ENCODE measurements around the gene FCHSD1.
"Not testable (repeated sequence)": the region's sequence is repeated elsewhere in the genome, so short reads cannot be mapped to it uniquely, and the experiment has no call there.

FCHSD1 gene

DNA sequence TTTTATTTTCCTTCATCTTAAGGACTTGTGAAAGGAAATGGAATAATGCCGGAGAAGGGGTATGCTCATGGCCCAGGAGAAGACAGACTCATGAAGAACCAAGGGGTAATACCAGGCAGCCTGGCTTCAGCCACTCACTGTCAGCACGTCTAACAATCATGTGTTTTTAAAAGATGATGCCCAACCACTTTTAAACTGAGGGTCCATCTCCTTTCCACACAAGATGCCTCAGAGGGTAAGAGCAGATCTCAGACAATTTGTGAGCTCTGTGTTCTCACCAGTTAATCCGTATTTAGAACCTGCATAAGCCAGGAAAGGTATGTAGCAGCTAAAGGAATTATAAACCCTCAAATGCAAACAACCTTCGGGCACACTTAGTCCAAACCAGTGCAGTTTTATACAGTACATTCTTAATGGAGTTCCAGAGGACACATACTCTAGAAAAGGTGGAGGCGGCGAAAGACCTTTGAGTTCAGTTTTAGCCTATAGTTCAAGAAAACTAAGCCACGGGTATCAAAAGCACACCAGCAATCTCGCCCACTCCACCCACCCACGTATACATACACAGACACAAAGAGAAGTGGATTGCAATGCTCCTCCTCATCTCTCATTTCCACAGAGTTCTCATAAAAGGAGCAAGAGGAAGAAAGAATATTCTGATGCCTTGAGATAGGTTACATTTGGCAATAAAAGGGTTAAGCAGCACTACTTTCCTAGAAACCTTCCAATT is 35.1 kb downstream of the FCHSD1 start:
- no peak for DNase-seq

DNA sequence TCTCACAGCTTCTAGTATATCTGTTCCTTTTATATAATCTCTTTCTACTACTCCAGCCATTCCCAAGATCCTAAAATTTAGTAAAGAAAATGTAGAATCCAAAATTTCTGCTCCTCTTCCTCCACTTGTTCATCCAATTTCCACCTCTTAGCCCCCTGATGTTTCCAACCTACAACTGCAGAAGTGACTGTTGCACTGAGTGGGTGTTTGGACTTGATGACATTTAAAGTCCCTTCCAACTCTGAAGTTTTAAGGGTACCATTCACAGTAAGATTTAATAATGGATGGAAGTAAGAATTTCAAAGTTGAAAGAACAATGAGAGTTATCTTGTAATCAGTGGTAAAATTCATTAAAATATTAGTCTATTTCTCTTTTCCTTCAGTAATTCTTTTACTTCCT is 37.9 kb downstream of the FCHSD1 start:
- no peak for DNase-seq

DNA sequence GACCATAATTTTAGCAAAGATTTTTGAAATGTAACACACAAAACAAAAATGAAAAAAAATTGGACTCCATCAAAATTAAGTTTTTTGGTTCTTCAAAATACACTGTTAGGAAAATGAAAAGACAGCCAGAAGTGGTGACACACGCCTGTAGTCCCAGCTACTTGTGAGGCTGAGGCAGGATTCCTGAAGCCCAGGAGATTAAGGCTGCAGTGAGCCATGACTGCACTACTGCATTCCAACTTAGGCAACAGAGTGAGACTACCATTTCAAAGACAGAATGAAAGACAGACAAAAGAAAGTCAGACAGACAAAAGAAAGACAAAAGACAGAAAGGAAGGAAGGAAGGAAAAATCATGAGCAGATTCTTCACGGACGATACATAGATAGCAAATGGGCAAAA is 39.9 kb downstream of the FCHSD1 start:
- no peak for DNase-seq

DNA sequence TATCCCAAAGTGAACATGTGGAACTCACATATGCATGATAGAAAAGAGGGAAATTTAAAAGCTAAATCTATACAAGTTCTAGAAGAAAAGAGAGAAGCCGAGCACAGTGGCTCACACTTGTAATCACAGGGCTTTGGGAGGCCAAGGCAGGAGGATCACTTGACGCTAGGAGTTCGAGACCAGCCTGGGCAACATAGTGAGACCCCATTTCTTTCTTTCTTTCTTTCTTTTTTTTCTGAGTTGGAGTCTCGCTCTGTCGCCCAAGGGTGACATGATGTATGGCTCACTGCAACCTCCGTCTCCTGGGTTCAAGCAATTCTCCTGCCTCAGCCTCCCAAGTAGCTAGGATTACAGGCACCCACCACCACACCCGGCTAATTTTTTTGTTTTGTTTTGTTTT is 41.3 kb downstream of the FCHSD1 start:
- not testable (repeated sequence) for DNase-seq

DNA sequence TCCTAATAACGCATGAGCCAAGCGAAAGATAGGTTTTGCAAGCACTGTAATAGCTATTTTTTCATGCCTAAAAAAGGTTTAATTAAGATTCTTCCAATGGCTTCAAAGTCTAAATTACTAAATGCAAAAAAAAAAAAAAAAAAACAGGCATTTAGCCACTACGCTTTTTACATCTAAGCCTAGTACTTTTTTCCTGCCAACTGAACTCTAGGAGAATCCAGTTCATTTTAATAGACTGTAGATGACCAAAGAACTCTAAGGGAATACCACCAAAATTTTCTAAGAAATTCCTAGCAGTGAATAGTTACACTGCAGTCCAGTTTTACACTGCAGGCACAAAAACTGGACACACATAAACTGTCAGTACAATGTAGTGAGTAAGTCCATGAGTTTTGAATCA is 42.2 kb downstream of the FCHSD1 start:
- no peak for DNase-seq

DNA sequence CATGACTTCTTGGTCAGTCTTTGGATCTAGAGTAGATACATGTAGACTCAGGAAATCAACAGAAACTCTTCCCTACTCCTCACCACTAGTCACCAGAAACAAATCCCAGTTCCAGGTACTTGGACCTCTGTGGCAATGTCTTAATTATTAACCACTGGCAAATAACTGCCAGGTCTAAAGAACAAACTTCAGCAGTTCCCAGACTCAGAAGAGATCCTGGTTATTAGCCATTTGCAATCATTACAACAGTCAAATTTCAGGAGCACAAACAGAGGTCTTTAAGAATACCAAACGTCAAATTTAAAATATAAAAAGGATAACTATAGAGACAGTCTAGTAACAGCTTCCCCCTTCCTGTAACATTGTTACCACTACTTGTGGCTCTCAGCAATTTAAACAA is 42.7 kb downstream of the FCHSD1 start:
- no peak for DNase-seq

DNA sequence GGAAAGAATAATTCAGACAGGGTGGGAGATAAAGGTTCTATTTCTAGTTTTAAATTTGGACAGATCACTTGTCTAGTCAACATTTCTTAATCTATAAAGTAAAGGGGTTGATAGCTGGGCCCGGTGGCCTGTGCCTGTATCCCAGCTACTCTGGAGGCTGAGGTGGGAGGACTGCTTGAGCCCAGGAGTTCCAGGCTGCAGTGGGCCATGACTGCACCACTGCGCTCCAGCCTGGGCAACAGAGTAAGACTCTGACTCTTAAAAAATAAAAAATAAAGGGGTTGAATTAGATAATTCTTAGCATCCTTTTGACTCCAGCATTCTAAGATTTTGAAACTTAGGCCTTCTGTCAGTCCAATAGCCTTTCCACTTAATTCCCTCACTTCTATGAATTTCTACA is 43.2 kb downstream of the FCHSD1 start:
- DNase-seq: no peak

DNA sequence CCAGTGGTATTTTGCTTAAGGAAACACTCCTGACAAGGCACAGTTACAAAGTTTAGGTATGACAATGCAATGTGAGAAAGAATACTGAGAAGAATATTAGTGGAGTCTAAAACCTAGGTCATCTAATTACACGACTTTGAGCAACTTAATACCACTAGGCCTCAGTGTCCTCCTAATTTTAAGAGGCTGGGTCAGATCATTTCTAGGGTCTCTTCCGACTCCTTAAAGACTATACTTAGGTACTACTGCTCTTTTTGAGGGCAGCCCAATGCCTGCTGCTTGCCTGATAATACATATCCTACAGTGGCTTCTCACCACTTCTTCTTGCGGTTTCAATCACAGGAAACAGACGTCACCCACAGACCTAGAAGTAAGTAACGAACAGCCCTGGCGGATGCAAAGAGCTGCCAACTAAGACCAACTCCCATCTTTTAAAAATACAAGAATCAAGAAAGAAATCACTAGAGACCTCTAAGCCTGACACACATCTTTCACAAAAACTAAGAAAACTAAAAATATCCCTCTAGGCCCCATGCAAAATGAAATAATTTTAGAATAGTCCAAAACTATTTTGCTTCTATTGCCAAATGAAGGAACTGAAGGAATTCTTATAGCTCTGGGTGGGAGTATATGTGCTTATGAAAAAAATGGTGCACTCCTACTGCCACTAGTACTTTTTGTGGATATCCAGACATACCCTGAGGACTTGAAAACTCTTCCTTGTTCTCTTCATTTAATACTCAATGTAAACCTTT is 45.5 kb downstream of the FCHSD1 start:
- peak; percentile 86 for DNase-seq

DNA sequence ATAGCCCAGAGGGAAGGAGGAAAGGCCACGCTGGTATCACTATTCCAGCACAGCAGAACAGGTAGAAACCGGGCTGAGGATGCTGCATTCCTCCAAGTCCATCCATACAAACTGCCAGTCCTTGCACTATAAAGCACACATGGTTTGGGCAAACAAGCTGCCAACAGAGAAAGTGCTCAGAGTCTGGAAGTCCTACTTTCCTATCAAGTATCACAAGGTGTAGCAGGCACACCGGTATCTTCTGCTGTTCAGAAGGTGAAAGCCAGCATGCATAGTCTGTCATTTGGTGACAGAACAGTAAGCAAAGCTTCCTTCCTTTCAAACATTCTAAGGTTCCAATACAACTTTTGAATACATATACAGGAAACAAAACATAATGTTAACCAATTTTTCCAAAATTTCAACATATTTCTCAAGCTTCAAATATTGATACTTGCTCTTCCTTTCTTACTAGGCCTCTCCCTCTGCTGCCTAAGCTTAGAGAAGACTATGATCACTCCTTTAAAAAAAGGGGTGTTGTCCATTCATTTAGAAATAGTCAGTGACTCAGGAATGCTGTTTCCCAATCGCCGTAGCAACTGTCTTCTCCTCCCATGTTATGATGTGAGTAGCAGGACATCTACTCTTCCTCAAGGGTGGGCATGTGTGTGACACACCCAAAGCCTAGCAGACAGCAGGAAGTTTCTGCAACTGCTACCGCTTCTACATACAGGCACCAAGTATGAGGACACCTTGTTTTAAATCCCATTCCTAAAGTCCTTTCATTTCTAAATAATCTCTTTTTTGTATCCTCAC is 47.1 kb downstream of the FCHSD1 start:
- no peak for DNase-seq

DNA sequence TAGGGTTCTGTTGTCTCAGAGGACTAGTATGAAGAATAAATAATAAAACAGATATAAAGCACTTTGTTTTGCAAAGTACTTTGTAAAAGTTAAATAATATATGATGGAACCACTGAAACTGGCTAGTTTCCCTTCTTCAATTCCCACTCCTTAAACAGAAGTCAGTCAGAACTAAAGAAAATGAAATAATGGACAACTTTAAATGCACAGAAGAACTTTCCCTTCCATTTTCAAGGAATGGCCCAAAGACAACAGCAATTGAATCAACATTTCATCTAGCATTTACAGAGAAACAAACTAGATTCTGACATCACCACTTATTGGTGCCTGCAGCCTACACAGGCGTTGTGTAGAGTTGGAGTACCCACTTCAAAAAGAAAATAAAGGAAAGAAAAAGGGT is 48.6 kb downstream of the FCHSD1 start:
- DNase-seq: no peak

DNA sequence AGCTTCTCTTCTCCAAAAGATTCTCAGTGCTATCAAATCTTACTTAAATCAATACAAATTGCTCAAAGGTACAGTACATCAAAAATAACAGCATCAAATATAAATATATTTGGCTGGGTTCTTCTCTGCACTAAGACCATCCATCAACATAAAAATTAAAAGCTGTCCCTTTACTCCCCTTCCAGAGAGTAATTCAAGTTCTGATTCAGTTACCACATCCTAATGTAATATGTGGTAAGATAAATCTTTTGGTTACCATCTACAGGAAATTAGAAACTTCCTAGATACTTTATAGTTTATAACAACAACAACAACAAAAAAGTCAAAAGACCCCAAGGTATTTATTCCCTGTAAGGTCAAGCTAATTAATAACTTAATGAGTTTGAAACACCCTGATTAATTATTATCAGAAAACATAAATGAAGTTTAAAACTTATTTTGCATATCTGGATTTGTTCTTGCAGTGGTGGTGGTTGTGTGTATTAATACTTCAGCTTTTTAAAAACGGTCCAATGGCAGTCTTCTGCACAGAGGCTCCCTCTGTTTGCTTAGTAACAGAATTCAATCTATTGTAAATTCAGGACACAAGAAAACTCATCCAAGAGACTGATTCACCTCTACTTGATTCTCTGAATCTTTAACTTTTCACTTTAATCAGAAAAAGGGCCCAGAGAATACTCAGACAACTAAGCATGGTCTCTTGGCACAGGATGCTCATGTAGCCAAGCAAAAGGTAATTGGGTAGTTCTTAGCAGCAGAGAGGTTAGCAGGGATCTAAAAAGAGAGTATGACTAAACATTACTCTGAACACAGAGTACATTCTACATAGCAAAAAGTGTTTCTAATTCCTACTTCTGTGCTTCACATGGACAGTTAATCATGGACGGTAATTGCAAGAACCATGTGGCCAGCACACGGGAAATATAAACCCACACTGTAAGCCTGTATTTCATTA is 52.5 kb downstream of the FCHSD1 start:
- DNase-seq: no peak

DNA sequence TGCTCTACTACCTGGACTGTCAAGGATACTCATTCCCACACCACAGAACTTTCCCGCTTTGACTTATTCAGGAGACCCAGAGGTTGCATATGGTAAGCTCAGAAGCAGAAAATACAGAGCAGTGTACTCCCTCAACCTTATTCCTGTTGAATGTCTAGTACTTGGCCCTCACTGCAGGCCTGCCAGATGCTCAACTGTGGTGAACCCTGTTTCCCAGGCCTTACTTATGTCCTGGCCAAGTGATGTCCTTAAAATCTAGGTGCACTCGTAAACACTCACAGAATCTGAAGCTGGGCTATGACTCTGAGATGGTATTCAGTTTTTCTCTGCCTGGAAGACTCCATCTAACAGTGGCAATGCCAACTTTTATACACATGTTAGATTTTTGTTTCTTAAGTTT is 53.4 kb downstream of the FCHSD1 start:
- DNase-seq: no peak

DNA sequence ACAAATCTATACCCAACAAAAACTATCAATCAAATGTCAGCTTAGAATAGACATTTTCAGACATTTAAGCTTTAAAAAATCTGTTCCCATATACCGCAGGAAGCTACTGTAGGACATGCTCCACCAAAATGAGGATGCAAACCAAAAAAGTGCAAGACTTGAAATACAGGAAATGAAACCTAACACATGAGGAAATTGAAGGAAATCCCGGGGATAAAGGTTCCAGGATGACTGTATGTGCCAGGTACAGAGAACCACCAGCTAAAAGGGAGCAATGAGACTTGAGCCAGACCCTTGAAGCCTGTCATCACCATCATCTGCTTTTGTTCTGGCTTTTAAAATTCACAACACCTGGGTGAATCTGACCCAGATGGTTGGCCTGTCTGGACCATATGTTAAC is 53.8 kb downstream of the FCHSD1 start:
- DNase-seq: no peak

DNA sequence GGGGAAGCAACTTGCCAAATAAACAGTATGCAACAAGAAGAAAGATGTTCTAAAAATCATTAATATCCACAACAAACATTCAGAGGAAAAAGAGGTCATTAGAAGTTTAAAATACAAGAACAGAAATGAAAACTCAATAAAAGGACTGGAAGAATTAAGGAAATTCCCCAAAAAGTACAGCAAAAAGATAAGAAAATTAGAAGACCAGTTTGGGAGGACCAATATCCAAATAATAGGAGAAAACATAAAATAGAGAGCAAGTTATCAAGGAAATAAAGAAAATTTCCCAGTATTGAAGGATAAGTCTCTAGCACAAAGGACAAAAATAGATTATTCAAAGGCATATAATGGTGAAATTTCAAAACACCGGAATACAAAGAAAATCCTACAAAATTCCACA is 54.4 kb downstream of the FCHSD1 start:
- no peak for DNase-seq

DNA sequence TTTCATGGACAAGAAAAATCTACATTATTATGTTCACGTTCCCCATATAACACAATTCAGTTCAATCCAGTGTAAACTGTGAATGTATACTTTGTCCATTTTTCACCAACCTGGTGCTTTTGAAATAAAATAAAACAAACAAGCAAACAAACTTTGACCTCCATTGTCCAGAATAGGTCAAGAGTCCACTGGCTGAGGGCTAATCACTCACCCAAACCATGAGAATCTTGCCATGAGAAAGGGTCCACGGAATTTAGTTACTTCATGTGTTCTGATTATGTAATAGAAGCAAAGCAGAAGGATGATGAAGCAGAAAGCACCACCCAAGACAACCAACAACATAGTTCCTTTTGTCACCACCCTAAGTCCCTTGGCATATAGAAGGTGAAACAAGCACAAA is 61.1 kb downstream of the FCHSD1 start:
- DNase-seq: no peak
